ENCODE data around the gene KMT2E. TPM values are rescaled to one million over a fixed set of nuclear protein-coding genes. Genes with fewer than 3 reads are reported as not detected.

Gene KMT2E
- total RNA-seq, 3 donors from 2014 or later (not counting 1 experiment from before 2014, with no cell fraction given) = 272 to 353 (median 345) TPM

- H3K9me3 Mint-ChIP-seq = no peaks in the 10 kb centered on the region
- H3K27ac ChIP-seq (ENCODE audit: low read length) = no peak overlapping the region
- H3K36me3 ChIP-seq (ENCODE audit: control insufficient read depth, insufficient read depth, low read length) = peaks cover 20% of the 10 kb centered on the region
- no peaks in the 10 kb centered on the region for H3K27me3 Mint-ChIP-seq (ENCODE audit: low read depth in 2 of 2)
- H3K4me1 ChIP-seq (ENCODE audit: control insufficient read depth, insufficient read depth, low read length) = peaks cover 32% of the 10 kb centered on the region
- no peak for TF ChIP-seq CTCF (IDR thresholded peaks at IDR 0.05)
- H3K4me3 ChIP-seq (ENCODE audit: low read length) = no peak overlapping the region
- H3K27ac Mint-ChIP-seq = peak overlapping the region; percentile 62 to 71
- peak overlapping the region; percentile 58 for H3K4me3 Mint-ChIP-seq
- intact Hi-C loops (cut with micrococcal nuclease) = no loop called here
- H3K36me3 Mint-ChIP-seq = no peaks in the 10 kb centered on the region
- DNase-seq (no peak), ATAC-seq (no peak)
- H3K27me3 ChIP-seq (ENCODE audit: control insufficient read depth, insufficient read depth, low read length) = no peaks in the 10 kb centered on the region
- no peaks in the 10 kb centered on the region for H3K9me3 ChIP-seq (ENCODE audit: control insufficient read depth, insufficient read depth, low read length)
- WGBS (ENCODE audit: insufficient coverage) = 77% methylated on average over 2 of the region's 2 CpGs
- H3K4me1 Mint-ChIP-seq = peaks cover 44 to 46% of the 10 kb centered on the region in 2 donors
Measured at GRCh38 chr7:105037319-105037718, 23.3 kb downstream of the KMT2E start.

GRCh38 chr7:105044449-105045070, 30.6 kb downstream of the KMT2E start:
- peaks cover 15% of the 10 kb centered on the region for H3K36me3 Mint-ChIP-seq

GRCh38 chr7:105046414-105046813, 32.4 kb downstream of the KMT2E start:
- 92% methylated on average over 1 of the region's 1 CpG for WGBS (ENCODE audit: insufficient coverage)
- no peak for DNase-seq
- H3K4me1 Mint-ChIP-seq = peaks cover 44 to 61% of the 10 kb centered on the region in 2 donors
- no peak for ATAC-seq
- Histone ChIP-seq H3K27me3 (ENCODE audit: control insufficient read depth, insufficient read depth, low read length) (no peaks in the 10 kb centered on the region), H3K4me3 (ENCODE audit: low read length) (no peak overlapping the region), H3K27ac (ENCODE audit: low read length) (no peak overlapping the region), H3K36me3 (ENCODE audit: control insufficient read depth, insufficient read depth, low read length) (peaks cover 70% of the 10 kb centered on the region), H3K9me3 (ENCODE audit: control insufficient read depth, insufficient read depth, low read length) (no peaks in the 10 kb centered on the region), H3K4me1 (ENCODE audit: control insufficient read depth, insufficient read depth, low read length) (peaks cover 2% of the 10 kb centered on the region)
- no peak for TF ChIP-seq CTCF (IDR thresholded peaks at IDR 0.05)
- H3K27me3 Mint-ChIP-seq (ENCODE audit: low read depth in 2 of 2) = no peaks in the 10 kb centered on the region
- no peaks in the 10 kb centered on the region for H3K9me3 Mint-ChIP-seq
- no peak overlapping the region for H3K4me3 Mint-ChIP-seq
- peak overlapping the region; percentile 10 to 81 for H3K27ac Mint-ChIP-seq
- intact Hi-C loops (cut with micrococcal nuclease) = loop anchor here (5.0 kb wide), 1 partner anchor 34 kb away; the partner anchor contains the start of gene KMT2E
- H3K36me3 Mint-ChIP-seq = peaks cover 30% of the 10 kb centered on the region

More at GRCh38 chr7:105044449-105045070, 30.6 kb downstream of the KMT2E start:
- Histone ChIP-seq H3K27me3 (ENCODE audit: control insufficient read depth, insufficient read depth, low read length) (no peaks in the 10 kb centered on the region), H3K36me3 (ENCODE audit: control insufficient read depth, insufficient read depth, low read length) (peaks cover 71% of the 10 kb centered on the region), H3K27ac (ENCODE audit: low read length) (no peak overlapping the region), H3K4me1 (ENCODE audit: control insufficient read depth, insufficient read depth, low read length) (peaks cover 4% of the 10 kb centered on the region), H3K4me3 (ENCODE audit: low read length) (no peak overlapping the region), H3K9me3 (ENCODE audit: control insufficient read depth, insufficient read depth, low read length) (no peaks in the 10 kb centered on the region)
- Mint-ChIP-seq H3K4me1 (peaks cover 35 to 44% of the 10 kb centered on the region in 2 donors), H3K27ac (peak overlapping the region; percentile 17 to 81), H3K4me3 (no peak overlapping the region), H3K27me3 (ENCODE audit: low read depth in 2 of 2) (no peaks in the 10 kb centered on the region), H3K9me3 (no peaks in the 10 kb centered on the region)
- ATAC-seq = no peak
- intact Hi-C loops (cut with micrococcal nuclease) = loop anchor here (5.0 kb wide), 1 partner anchor 32 kb away; the partner anchor contains the start of gene KMT2E
- WGBS (ENCODE audit: insufficient coverage) = 100% methylated on average over 1 of the region's 2 CpGs
- DNase-seq = no peak
- no peak for TF ChIP-seq CTCF (IDR thresholded peaks at IDR 0.05)
